Endothelial cell of umbilical vein (primary cell): ENCODE data around the gene CACNA1C.

Experiments
- CTCF ChIP-seq, 2 donors: IDR thresholded peaks; 1 replicate in 1 of 2; 2 replicates in 1 of 2; pipeline ENCODE4 v1.5.1; 2011; ENCODE audit warnings: low read length in 2 of 2, mild to moderate bottlenecking in 2 of 2, moderate library complexity in 2 of 2, control low read depth in 1 of 2, inconsistent platforms in 1 of 2, low read depth in 1 of 2; ENCODE audit not compliant: insufficient read depth in 1 of 2; ENCODE audit errors: extremely low read depth in 1 of 2
- EZH2 ChIP-seq: IDR thresholded peaks from 2 replicates; pipeline ENCODE4 v1.6.1; 2012; ENCODE audit warnings: borderline replicate concordance, low read depth, mild to moderate bottlenecking, moderate library complexity, low read length, inconsistent platforms; ENCODE audit not compliant: severe bottlenecking
- FOS ChIP-seq: IDR thresholded peaks from 2 replicates; pipeline ENCODE4 v1.6.1; 2011; ENCODE audit warnings: mild to moderate bottlenecking, low read length, moderate library complexity, borderline replicate concordance; ENCODE audit not compliant: insufficient read depth
- JUN ChIP-seq: IDR thresholded peaks from 2 replicates; pipeline ENCODE4 v1.6.1; 2011; ENCODE audit warnings: borderline replicate concordance, low read depth; ENCODE audit not compliant: insufficient read length, insufficient read depth
- MAX ChIP-seq: IDR thresholded peaks from 2 replicates; pipeline ENCODE4 v1.6.1; 2011; ENCODE audit not compliant: insufficient read depth, insufficient read length
- MYC ChIP-seq: IDR thresholded peaks from one replicate; pipeline ENCODE4 v1.6.1; 2011; ENCODE audit warnings: mild to moderate bottlenecking, low read depth, low read length
- POLR2A ChIP-seq: IDR thresholded peaks from 2 replicates; pipeline ENCODE4 v1.6.1; 2012; ENCODE audit warnings: low read depth, mild to moderate bottlenecking, control low read depth, low read length
- POLR2AphosphoS5 ChIP-seq: IDR thresholded peaks from 2 replicates; pipeline ENCODE4 v1.6.1; 2012; ENCODE audit warnings: low read depth, mild to moderate bottlenecking, control low read depth, low read length, moderate library complexity; ENCODE audit not compliant: insufficient read depth

- TF ChIP-seq JUN (no peak), CTCF (IDR thresholded peaks at IDR 0.05; ENCODE audit: extremely low read depth in 1 of 2, insufficient read depth in 1 of 2, low read depth in 1 of 2, low read length in 2 of 2) (no peak), POLR2AphosphoS5 (no peak), POLR2A (no peak), EZH2 (no peak), MAX (no peak), FOS (no peak), MYC (no peak)
Measured at GRCh38 chr12:2083008-2083407, 30.2 kb downstream of the CACNA1C start.
